ENCODE results near the gene PITPNC1. TPM values are rescaled to one million over a fixed set of nuclear protein-coding genes. Genes with fewer than 3 reads are reported as not detected.
A peak's percentile ranks its signal among the peaks of the same experiment; 100 is the strongest.

Gene PITPNC1
- total and polyA plus RNA-seq, 2 of the 13 experiments (the other 11 are each of a cell fraction or from before 2014, with no cell fraction given): 4.1 to 5.7 TPM

DNA sequence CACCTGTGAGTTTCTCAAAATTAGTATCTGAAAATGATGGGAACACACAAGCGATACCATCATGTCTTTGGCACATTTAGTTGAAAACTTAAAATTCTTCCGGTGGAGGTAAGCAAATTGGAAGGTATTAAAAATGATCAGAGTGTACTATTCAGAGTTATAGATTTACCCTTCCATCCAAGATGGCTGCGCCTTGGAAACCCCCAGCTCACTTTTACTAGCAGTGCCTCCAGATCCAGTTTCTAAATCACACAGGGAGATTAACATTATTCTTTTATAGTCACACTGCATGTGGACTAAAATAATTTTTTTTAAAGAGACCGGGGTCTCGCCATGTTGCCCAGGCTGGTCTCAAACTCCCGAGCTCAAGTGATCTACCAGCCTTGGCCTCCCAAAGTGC, 15.0 kb downstream of the PITPNC1 start:
- ChIA-PET CTCF (ENCODE audit: low intra/inter-chr PET ratio, low total read pairs) (no interaction called here), POLR2A (no interaction called here)
- no peaks in the 10 kb centered on the region for H3K36me3 ChIP-seq (replicated peaks in 1 of 2; ENCODE audit: control insufficient read depth in 1 of 2, insufficient read depth in 2 of 2, low read length in 2 of 2)
- no peaks in the 10 kb centered on the region for H4K20me1 ChIP-seq (ENCODE audit: insufficient read depth, low read length)
- no peaks in the 10 kb centered on the region for H3K27me3 ChIP-seq (ENCODE audit: control insufficient read depth in 1 of 2, insufficient read depth in 2 of 2, low read length in 2 of 2)
- no peaks in the 10 kb centered on the region for H3K79me2 ChIP-seq (ENCODE audit: insufficient read depth, low read length)
- peaks cover 15% of the 10 kb centered on the region for H3K4me1 ChIP-seq (ENCODE audit: insufficient read depth, low read length)
- intact Hi-C loops (cut with micrococcal nuclease; ENCODE audit: unreplicated experiment) (no loop called here), in situ Hi-C loops (cut with HindIII; ENCODE audit: extremely low pct_ligation_motif_present, low pct_unique_long_range_greater_than_20kb) (no loop called here)
- H3K4me3 ChIP-seq (replicated peaks in 1 of 3; ENCODE audit: insufficient read depth in 1 of 3, low read depth in 2 of 3, low read length in 3 of 3): no peak overlapping the region
- FAIRE-seq (peak; percentile 15), ATAC-seq (no peak), DNase-seq (ENCODE audit: low spot score) (no peak)
- no peaks in the 10 kb centered on the region for H3K9me3 ChIP-seq (ENCODE audit: low read length)
- H3K27ac ChIP-seq (ENCODE audit: extremely low read length, insufficient read depth, low read length): no peak overlapping the region
- TF ChIP-seq ZNF124 (CRISPR knock-in tag; IDR thresholded peaks at IDR 0.05): no peak
- TF ChIP-seq CHCHD3 (CRISPR knock-in tag; IDR thresholded peaks at IDR 0.05): no peak
- TF ChIP-seq, protein P1, sequence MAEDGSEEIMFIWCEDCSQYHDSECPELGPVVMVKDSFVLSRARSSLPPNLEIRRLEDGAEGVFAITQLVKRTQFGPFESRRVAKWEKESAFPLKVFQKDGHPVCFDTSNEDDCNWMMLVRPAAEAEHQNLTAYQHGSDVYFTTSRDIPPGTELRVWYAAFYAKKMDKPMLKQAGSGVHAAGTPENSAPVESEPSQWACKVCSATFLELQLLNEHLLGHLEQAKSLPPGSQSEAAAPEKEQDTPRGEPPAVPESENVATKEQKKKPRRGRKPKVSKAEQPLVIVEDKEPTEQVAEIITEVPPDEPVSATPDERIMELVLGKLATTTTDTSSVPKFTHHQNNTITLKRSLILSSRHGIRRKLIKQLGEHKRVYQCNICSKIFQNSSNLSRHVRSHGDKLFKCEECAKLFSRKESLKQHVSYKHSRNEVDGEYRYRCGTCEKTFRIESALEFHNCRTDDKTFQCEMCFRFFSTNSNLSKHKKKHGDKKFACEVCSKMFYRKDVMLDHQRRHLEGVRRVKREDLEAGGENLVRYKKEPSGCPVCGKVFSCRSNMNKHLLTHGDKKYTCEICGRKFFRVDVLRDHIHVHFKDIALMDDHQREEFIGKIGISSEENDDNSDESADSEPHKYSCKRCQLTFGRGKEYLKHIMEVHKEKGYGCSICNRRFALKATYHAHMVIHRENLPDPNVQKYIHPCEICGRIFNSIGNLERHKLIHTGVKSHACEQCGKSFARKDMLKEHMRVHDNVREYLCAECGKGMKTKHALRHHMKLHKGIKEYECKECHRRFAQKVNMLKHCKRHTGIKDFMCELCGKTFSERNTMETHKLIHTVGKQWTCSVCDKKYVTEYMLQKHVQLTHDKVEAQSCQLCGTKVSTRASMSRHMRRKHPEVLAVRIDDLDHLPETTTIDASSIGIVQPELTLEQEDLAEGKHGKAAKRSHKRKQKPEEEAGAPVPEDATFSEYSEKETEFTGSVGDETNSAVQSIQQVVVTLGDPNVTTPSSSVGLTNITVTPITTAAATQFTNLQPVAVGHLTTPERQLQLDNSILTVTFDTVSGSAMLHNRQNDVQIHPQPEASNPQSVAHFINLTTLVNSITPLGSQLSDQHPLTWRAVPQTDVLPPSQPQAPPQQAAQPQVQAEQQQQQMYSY (CRISPR knock-in tag; IDR thresholded peaks at IDR 0.05): no peak
- no peak for TF ChIP-seq NKX3-1 (CRISPR knock-in tag; IDR thresholded peaks at IDR 0.05)
- TF ChIP-seq GATA4 (IDR thresholded peaks at IDR 0.05; ENCODE audit: borderline replicate concordance, low read depth): no peak
- TF ChIP-seq ZNF879 (CRISPR knock-in tag; IDR thresholded peaks at IDR 0.05): no peak
- no peak for TF ChIP-seq ERF (CRISPR knock-in tag; IDR thresholded peaks at IDR 0.05)
- TF ChIP-seq NRL (CRISPR knock-in tag; IDR thresholded peaks at IDR 0.05; ENCODE audit: borderline replicate concordance): no peak
- TF ChIP-seq ZNF7 (CRISPR knock-in tag; IDR thresholded peaks at IDR 0.05): no peak
- no peak for TF ChIP-seq PAWR (CRISPR knock-in tag; IDR thresholded peaks at IDR 0.05; ENCODE audit: borderline replicate concordance)
- no peak for TF ChIP-seq TMF1 (CRISPR knock-in tag; IDR thresholded peaks at IDR 0.05; ENCODE audit: low read depth)
- TF ChIP-seq ZBTB38 (CRISPR knock-in tag; IDR thresholded peaks at IDR 0.05): no peak
- TF ChIP-seq, protein P2, sequence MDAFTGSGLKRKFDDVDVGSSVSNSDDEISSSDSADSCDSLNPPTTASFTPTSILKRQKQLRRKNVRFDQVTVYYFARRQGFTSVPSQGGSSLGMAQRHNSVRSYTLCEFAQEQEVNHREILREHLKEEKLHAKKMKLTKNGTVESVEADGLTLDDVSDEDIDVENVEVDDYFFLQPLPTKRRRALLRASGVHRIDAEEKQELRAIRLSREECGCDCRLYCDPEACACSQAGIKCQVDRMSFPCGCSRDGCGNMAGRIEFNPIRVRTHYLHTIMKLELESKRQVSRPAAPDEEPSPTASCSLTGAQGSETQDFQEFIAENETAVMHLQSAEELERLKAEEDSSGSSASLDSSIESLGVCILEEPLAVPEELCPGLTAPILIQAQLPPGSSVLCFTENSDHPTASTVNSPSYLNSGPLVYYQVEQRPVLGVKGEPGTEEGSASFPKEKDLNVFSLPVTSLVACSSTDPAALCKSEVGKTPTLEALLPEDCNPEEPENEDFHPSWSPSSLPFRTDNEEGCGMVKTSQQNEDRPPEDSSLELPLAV (CRISPR knock-in tag; conservative IDR thresholded peaks at IDR 0.05; ENCODE audit: low read depth): no peak
- TF ChIP-seq NCOA1 (CRISPR knock-in tag; IDR thresholded peaks at IDR 0.05): no peak
- no peak for TF ChIP-seq CREB1 (IDR thresholded peaks at IDR 0.05)
- TF ChIP-seq CREB1 (CRISPR knock-in tag; IDR thresholded peaks at IDR 0.05): no peak
- no peak for TF ChIP-seq ZBTB7A (CRISPR knock-in tag; IDR thresholded peaks at IDR 0.05)
- TF ChIP-seq, protein P3, sequence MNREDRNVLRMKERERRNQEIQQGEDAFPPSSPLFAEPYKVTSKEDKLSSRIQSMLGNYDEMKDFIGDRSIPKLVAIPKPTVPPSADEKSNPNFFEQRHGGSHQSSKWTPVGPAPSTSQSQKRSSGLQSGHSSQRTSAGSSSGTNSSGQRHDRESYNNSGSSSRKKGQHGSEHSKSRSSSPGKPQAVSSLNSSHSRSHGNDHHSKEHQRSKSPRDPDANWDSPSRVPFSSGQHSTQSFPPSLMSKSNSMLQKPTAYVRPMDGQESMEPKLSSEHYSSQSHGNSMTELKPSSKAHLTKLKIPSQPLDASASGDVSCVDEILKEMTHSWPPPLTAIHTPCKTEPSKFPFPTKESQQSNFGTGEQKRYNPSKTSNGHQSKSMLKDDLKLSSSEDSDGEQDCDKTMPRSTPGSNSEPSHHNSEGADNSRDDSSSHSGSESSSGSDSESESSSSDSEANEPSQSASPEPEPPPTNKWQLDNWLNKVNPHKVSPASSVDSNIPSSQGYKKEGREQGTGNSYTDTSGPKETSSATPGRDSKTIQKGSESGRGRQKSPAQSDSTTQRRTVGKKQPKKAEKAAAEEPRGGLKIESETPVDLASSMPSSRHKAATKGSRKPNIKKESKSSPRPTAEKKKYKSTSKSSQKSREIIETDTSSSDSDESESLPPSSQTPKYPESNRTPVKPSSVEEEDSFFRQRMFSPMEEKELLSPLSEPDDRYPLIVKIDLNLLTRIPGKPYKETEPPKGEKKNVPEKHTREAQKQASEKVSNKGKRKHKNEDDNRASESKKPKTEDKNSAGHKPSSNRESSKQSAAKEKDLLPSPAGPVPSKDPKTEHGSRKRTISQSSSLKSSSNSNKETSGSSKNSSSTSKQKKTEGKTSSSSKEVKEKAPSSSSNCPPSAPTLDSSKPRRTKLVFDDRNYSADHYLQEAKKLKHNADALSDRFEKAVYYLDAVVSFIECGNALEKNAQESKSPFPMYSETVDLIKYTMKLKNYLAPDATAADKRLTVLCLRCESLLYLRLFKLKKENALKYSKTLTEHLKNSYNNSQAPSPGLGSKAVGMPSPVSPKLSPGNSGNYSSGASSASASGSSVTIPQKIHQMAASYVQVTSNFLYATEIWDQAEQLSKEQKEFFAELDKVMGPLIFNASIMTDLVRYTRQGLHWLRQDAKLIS (CRISPR knock-in tag; IDR thresholded peaks at IDR 0.05): no peak
- no peak for TF ChIP-seq DPF2 (CRISPR knock-in tag; IDR thresholded peaks at IDR 0.05; ENCODE audit: borderline replicate concordance, low read depth)
- H3K9ac ChIP-seq (ENCODE audit: insufficient read depth, low read depth, low read length): no peak overlapping the region
- no peak overlapping the region for H2AFZ ChIP-seq (ENCODE audit: low read length)
- H3K4me2 ChIP-seq (ENCODE audit: low read depth, low read length): no peak overlapping the region
- 95% methylated on average over 6 of the region's 6 CpGs for WGBS (ENCODE audit: low lambda C conversion rate)
- BruUV-seq (replicated peaks): no TSS peak
